WI38 (cell line): ENCODE data around the gene ZNF385C.
A peak's percentile ranks its signal among the peaks of the same experiment; 100 is the strongest.
"Not testable (repeated sequence)": the region's sequence is repeated elsewhere in the genome, so short reads cannot be mapped to it uniquely, and the experiment has no call there.

ENCODE experiments used
- H3K4me3 ChIP-seq: 2 replicates; pipeline ENCODE4 v1.5.1; 2011; ENCODE audit warnings: low read depth, mild to moderate bottlenecking, control low read depth, low read length
- TF ChIP-seq, protein P1 (sequence below): IDR thresholded peaks from 2 replicates; pipeline ENCODE4 v1.5.1; 2012; ENCODE audit warnings: low read depth, mild to moderate bottlenecking, control low read depth, low read length

The ZNF385C gene, protein sequence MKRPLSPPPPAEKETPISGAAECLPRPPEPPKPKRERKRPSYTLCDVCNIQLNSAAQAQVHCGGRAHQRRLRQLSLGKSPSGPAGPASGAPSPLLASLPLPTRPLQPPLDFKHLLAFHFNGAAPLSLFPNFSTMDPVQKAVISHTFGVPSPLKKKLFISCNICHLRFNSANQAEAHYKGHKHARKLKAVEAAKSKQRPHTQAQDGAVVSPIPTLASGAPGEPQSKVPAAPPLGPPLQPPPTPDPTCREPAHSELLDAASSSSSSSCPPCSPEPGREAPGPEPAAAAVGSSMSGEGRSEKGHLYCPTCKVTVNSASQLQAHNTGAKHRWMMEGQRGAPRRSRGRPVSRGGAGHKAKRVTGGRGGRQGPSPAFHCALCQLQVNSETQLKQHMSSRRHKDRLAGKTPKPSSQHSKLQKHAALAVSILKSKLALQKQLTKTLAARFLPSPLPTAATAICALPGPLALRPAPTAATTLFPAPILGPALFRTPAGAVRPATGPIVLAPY

DNA sequence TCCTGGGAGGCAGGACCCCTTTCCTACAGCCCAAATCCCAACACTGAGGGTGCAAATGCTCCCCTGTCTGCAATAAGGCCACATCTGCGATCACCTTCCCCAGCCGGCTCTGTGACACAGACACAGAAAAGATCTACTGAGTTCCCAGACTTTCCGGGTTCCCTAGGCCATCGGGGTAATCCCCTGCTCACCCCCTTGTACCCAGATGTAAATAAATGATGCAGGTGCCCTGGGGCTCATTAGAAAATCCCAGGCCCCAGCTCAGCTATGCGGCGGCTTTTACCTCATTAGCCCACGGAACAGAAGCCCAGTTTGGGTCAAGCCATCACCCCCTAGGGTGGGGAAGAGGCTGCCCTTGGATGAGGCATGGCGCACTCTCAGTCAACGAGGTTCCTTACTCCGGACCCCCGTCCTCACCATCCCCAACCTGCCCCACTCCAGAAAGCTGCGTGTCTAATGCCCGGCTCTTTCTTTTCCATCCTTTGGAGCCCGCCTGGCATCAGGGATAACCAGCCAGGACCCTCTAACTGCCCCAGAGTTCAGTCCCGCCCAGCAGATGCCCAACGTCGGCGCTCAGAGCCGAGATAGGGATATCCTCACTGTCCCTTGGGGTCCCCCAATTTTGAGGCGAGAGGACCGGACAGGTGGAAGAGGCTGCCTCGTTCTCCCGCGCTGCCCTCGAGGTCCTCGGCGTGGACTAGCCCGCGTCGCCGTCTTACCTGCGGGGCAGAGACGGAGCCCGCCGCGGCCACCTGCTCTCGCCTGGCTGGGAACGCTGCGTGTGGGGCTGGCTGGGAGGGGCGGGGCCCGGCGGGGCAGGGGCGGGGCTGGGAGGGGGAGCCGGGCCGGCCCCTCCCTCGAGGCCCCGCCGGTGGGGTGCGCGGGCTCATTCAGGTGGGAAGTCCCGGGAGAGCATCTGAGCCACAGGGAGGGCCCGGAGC, at the start of gene ZNF385C:
TSS of gene ZNF385C (minus strand) at position 783 of the 941 bp plus-strand sequence. CDS start 35,417 bp downstream, outside the sequence.
- H3K4me3 ChIP-seq = no peak within 1 kb of the TSS
- TF ChIP-seq, protein P1, sequence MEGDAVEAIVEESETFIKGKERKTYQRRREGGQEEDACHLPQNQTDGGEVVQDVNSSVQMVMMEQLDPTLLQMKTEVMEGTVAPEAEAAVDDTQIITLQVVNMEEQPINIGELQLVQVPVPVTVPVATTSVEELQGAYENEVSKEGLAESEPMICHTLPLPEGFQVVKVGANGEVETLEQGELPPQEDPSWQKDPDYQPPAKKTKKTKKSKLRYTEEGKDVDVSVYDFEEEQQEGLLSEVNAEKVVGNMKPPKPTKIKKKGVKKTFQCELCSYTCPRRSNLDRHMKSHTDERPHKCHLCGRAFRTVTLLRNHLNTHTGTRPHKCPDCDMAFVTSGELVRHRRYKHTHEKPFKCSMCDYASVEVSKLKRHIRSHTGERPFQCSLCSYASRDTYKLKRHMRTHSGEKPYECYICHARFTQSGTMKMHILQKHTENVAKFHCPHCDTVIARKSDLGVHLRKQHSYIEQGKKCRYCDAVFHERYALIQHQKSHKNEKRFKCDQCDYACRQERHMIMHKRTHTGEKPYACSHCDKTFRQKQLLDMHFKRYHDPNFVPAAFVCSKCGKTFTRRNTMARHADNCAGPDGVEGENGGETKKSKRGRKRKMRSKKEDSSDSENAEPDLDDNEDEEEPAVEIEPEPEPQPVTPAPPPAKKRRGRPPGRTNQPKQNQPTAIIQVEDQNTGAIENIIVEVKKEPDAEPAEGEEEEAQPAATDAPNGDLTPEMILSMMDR = no peak

DNA sequence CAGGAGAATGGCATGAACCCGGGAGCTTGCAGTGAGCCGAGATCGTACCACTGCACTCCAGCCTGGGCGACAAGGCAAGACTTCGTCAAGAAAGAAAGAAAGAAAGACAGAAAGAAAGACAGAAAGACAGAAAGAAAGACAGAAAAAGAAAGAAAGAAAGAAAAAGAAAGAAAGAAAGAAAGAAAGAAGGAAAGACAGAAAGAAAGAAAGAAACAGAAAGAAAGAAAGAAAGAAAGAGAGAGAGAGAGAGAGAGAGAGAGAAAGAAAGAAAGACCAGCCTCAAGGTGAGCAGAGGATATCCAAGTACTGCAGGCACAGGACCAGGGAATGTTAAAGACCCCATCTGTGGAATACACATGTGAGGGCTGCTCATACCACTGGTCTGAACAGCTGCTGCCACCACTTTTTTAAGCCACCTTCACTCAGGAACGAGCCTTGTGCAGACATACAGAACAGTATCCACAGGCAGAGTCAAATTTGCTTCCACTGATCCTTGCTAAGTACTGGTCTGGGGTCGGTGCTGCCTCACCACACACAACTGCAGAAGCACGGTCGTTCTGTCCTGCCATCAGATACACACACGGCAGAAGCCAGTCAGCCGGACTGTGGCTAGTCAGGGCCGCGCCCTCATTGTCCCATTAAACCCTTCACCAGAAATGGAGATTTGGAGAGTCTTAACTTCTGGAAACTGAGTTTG, 48.8 kb upstream of the ZNF385C start:
- no peak overlapping the region for H3K4me3 ChIP-seq
- TF ChIP-seq, protein P1 = no peak

DNA sequence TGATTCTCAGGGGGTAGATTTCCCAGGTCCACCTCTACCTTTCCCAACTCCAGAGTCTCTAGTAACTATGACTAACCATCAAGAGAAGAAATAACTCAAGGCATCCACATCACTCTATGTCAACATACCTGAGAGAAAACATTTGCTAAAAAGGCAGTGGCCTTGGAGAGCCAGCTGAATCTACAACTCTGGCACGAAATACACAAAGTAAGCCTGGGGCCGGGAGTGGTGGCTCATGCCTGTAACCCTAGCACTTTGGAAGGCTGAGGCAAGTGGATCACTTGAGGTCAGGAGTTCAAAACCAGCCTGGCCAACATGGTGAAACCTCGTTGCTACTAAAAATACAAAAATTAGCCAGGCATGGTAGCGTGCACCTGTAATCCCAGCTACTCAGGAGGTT, 44.9 kb upstream of the ZNF385C start:
- not testable (repeated sequence) for H3K4me3 ChIP-seq

DNA sequence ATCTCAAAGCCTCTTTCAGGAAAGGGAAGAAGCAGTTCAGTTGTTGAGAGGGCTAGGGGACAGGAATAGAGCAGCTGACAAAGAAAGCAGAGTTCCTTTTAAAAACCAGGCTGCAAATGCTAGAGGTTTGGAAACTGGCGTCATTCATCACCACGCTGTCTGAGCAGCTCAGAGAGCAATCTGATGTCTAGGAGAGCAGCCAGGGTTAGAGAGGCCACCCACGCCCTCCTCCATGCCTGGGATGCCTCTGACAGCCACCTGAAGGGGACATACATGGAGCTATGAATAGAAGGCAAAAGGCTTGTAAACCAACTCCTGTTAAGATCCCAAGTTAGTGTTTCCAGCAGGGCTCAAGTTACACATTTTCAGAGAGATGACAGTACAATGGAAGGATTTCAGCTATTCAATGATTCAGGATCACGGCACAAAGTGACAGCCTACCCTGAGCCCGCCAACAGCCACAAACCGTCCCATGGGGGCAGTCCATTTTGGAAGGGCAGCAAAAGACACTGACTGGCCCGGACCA, 44.2 kb upstream of the ZNF385C start:
- TF ChIP-seq, protein P1 = no peak
- H3K4me3 ChIP-seq = peak overlapping the region; percentile 1; the same call in 1 of the 2 replicates

DNA sequence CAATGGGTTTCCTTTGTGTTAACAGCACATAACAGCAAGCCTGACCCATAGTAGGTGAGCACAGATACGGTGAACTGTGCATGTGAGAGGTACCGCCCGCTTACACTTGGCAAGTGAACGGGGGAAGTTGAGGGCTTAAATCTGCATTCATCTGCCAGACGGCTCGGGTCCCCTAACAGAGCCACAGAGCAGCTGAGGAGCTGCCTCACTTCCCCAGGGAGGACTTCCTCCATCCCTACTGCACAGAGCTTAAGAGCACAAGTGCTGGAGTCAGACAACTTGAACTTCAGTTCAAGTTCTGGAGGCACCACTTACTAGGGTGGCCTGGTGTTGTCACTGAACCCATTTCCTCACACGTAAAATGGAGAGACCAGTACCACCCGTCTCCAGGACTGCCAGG, 43.1 kb upstream of the ZNF385C start:
- no peak overlapping the region for H3K4me3 ChIP-seq
- TF ChIP-seq, protein P1 = no peak

DNA sequence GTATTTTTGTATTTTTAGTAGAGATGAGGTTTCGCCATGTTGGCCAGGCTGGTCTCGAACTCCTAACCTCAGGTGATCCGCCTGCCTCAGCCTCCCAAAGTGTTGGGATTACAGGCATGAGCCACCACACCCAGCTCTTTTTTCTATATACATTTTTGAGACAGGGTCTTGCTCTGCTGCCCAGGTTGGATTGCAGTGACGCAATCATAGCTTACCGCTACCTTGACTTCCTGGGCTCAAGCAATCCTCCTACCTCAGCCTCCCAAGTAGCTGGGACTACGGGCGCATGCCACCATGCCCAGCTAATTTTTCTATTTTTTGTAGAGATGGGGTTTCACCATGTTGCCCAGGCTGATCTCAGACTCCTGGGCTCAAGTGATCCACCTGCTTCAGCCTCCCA, 42.4 kb upstream of the ZNF385C start:
- not testable (repeated sequence) for H3K4me3 ChIP-seq

DNA sequence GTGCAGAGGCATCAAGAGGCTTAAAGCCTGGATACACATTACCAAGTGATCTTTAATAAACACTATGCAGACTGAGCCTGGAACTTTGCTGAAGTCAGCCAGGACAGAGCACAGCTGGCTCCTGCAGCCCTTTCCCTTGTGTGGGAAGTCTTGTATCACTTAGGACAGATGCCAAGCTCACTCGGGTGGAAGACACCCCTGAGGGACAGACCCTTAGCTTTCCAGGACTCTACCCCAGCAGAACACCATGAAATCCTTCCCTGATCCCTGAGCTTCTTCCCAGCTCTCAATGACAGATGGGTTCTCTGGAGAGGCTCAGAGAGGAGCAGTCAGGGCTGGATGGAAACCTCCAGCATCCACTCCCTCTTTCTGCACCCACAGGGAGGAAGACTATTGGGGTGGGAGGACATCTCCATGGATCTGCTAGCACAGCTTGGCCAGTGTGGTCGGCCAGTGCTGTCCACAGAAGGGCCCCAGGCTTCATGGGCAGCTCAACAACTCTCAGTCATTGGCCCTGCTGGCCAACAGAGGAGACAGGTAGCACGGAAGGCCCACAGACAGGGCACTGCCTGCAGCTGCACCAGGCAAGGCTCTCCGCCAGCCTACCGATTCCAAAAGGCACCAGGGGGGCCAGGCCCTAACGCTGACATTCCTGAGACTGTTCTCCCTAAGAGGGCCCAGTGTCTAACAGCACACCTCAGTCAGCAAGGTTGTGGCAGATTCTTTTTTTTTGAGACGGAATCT, 40.6 kb upstream of the ZNF385C start:
- no peak overlapping the region for H3K4me3 ChIP-seq

More for the DNA sequence above, 40.6 kb upstream of the ZNF385C start:
- TF ChIP-seq, protein P1 = no peak
